Measurements from ENCODE around the gene MYPOP. TPM values are rescaled to one million over a fixed set of nuclear protein-coding genes. Genes with fewer than 3 reads are reported as not detected.

MYPOP gene
- total and polyA plus RNA-seq, 2 of the 13 experiments (the other 11 are each of a cell fraction or from before 2014, with no cell fraction given), result 2.3 to 2.7 TPM

GRCh38 chr19:45863335-45863839, 39.0 kb downstream of the MYPOP start (continued):
- TF ChIP-seq ZBTB44 (CRISPR knock-in tag; IDR thresholded peaks at IDR 0.05) (no peak), ZNF225 (CRISPR knock-in tag; IDR thresholded peaks at IDR 0.05) (no peak), ZNF784 (CRISPR knock-in tag; IDR thresholded peaks at IDR 0.05; ENCODE audit: borderline replicate concordance) (no peak), ONECUT2 (CRISPR knock-in tag; IDR thresholded peaks at IDR 0.05) (no peak), TCF7L2 (IDR thresholded peaks at IDR 0.05; ENCODE audit: low read depth, low read length) (no peak), BCL6 (CRISPR knock-in tag; IDR thresholded peaks at IDR 0.05) (no peak), SRY (CRISPR knock-in tag; IDR thresholded peaks at IDR 0.05) (no peak), ELF1 (CRISPR knock-in tag; IDR thresholded peaks at IDR 0.05) (no peak), HINFP (CRISPR knock-in tag; IDR thresholded peaks at IDR 0.05; ENCODE audit: low read depth) (no peak), ARID4A (CRISPR knock-in tag; IDR thresholded peaks at IDR 0.05; ENCODE audit: borderline replicate concordance) (no peak), DRAP1 (CRISPR knock-in tag; IDR thresholded peaks at IDR 0.05) (no peak; the same call in 1 of the 2 replicates), ZBTB37 (CRISPR knock-in tag; IDR thresholded peaks at IDR 0.05) (no peak), ZNF749 (CRISPR knock-in tag; IDR thresholded peaks at IDR 0.05; ENCODE audit: borderline replicate concordance) (no peak; the same call in 1 of the 2 replicates), FOXJ3 (CRISPR knock-in tag; IDR thresholded peaks at IDR 0.05; ENCODE audit: borderline replicate concordance) (no peak), MXD4 (CRISPR knock-in tag; IDR thresholded peaks at IDR 0.05) (no peak), ATF7 (IDR thresholded peaks at IDR 0.05) (no peak), ATF7 (CRISPR knock-in tag; IDR thresholded peaks at IDR 0.05) (no peak), ZNF256 (CRISPR knock-in tag; conservative IDR thresholded peaks at IDR 0.05) (no peak), ZNF367 (CRISPR knock-in tag; IDR thresholded peaks at IDR 0.05; ENCODE audit: borderline replicate concordance) (no peak), MAF1 (CRISPR knock-in tag; IDR thresholded peaks at IDR 0.05; ENCODE audit: borderline replicate concordance) (no peak), ZNF607 (CRISPR knock-in tag; IDR thresholded peaks at IDR 0.05; ENCODE audit: borderline replicate concordance) (0 out of 2 replicates have a peak, but pooled peaks have one; percentile 14)
